ENCODE data around the gene GLB1L2. TPM values are rescaled to one million over a fixed set of nuclear protein-coding genes. Genes with fewer than 3 reads are reported as not detected.

GLB1L2 gene
- polyA plus RNA-seq, 1 of the 3 experiments (the other 2 are of a cell fraction), result 3.4 TPM

DNA sequence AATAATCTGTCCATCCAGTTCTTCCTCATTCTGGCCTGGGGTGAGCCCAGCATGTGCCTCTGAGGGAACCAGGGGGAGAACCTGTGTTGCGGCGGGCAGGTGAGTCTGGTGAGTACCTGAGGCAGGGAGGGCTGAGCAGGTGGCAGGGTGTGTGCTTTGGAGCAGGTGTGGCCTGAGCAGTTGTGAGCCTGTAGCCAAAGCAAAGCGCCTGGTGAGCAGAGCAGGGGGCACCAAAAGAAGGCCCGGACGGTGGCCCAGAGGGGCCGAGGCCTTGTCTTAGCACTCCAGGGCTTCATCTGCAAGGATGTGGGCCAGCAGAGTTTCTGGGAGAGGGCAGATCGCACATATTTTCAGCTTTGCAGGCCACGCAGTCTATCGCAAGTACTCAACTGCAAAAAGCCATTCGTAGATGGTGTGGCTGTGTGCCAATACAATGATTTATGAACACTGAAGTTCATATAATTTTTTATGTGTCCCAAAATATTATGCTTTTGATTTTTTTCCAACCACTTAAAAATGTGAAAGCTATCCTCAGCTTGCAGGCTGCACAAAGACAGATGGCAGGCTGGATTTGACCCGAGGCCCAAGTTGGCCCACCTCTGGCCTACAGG is 8.7 kb downstream of the GLB1L2 start:
- CTCF ChIA-PET, result interaction anchor here (1.1 to 1.9 kb wide), 4 partner anchors 13 to 25 kb away, joined by 3 to 5 read pairs (median 4); no protein-coding TSS in a partner anchor
- Histone ChIP-seq H3K9me3 (no peaks in the 10 kb centered on the region), H3K79me2 (ENCODE audit: insufficient read depth) (no peaks in the 10 kb centered on the region), H3K4me1 (ENCODE audit: control insufficient read depth in 1 of 2, insufficient read depth in 2 of 2, low read depth in 1 of 2, low read length in 1 of 2) (no peaks in the 10 kb centered on the region), H4K20me1 (ENCODE audit: insufficient read depth) (no peaks in the 10 kb centered on the region), H2AFZ (ENCODE audit: low read depth) (no peak overlapping the region), H3K9ac (no peak overlapping the region), H3K27me3 (ENCODE audit: insufficient read depth) (no peaks in the 10 kb centered on the region), H3K9me2 (no peaks in the 10 kb centered on the region), H3K36me3 (replicated peaks in 1 of 2; ENCODE audit: control insufficient read depth in 1 of 2, insufficient read depth in 2 of 2, low read length in 1 of 2) (no peaks in the 10 kb centered on the region), H3K27ac (ENCODE audit: low read depth in 2 of 2, low read length in 1 of 2) (no peak overlapping the region), H3K4me3 (ENCODE audit: low read depth in 2 of 2, low read length in 1 of 2) (no peak overlapping the region), H3K4me2 (no peak overlapping the region), H3F3A (replicated peaks; ENCODE audit: insufficient read depth) (no peaks in the 10 kb centered on the region)
- POLR2A ChIA-PET, result no interaction called here
- no peak for TF ChIP-seq RAD21 (IDR thresholded peaks at IDR 0.05; ENCODE audit: low read length)
- no peak for TF ChIP-seq RCOR1 (IDR thresholded peaks at IDR 0.05; ENCODE audit: low read length)
- no peak for TF ChIP-seq SIN3A (IDR thresholded peaks at IDR 0.05; ENCODE audit: borderline replicate concordance, low read depth, low read length)
- TF ChIP-seq CHD2 (IDR thresholded peaks at IDR 0.05; ENCODE audit: low read length, partially characterized antibody), result no peak
- no peak for TF ChIP-seq FOXJ3 (CRISPR knock-in tag; IDR thresholded peaks at IDR 0.05)
- no peak for TF ChIP-seq SMC3 (IDR thresholded peaks at IDR 0.05; ENCODE audit: low read depth, low read length)
- TF ChIP-seq RXRA (IDR thresholded peaks at IDR 0.05; ENCODE audit: borderline replicate concordance, low read depth), result no peak
- 77% methylated on average over 7 of the region's 11 CpGs for WGBS (ENCODE audit: low lambda C conversion rate)
- DNase-seq, result no peak

- H3K4me2 ChIP-seq, result no peak overlapping the region
- ChIA-PET POLR2A (no interaction called here), CTCF (interaction anchor here (1.2 to 1.9 kb wide), 3 partner anchors 13 to 23 kb away, joined by 4 to 5 read pairs (median 4); no protein-coding TSS in a partner anchor)
- H3K27ac ChIP-seq (ENCODE audit: low read depth in 2 of 2, low read length in 1 of 2), result no peak overlapping the region
- DNase-seq, result no peak
- H3K4me1 ChIP-seq (ENCODE audit: control insufficient read depth in 1 of 2, insufficient read depth in 2 of 2, low read depth in 1 of 2, low read length in 1 of 2), result no peaks in the 10 kb centered on the region
- H3K36me3 ChIP-seq (replicated peaks in 1 of 2; ENCODE audit: control insufficient read depth in 1 of 2, insufficient read depth in 2 of 2, low read length in 1 of 2), result no peaks in the 10 kb centered on the region
- TF ChIP-seq NRF1 (IDR thresholded peaks at IDR 0.05; ENCODE audit: low read depth, low read length), result no peak
- TF ChIP-seq CHD2 (IDR thresholded peaks at IDR 0.05; ENCODE audit: low read length, partially characterized antibody), result no peak
- TF ChIP-seq POLR2AphosphoS5 (IDR thresholded peaks at IDR 0.05; ENCODE audit: low read depth, low read length), result no peak
- TF ChIP-seq GABPA (IDR thresholded peaks at IDR 0.05; ENCODE audit: low read depth), result no peak
- no peak for TF ChIP-seq TEAD4 (IDR thresholded peaks at IDR 0.05; ENCODE audit: borderline replicate concordance, insufficient read depth)
- no peaks in the 10 kb centered on the region for H3K9me2 ChIP-seq
- 90% methylated on average over 33 of the region's 68 CpGs for WGBS (ENCODE audit: low lambda C conversion rate)
- no peaks in the 10 kb centered on the region for H3K79me2 ChIP-seq (ENCODE audit: insufficient read depth)
- H3K4me3 ChIP-seq (ENCODE audit: low read depth in 2 of 2, low read length in 1 of 2), result no peak overlapping the region
- no peak overlapping the region for H3K9ac ChIP-seq
- H2AFZ ChIP-seq (ENCODE audit: low read depth), result no peak overlapping the region
- H3K9me3 ChIP-seq, result no peaks in the 10 kb centered on the region
- no peaks in the 10 kb centered on the region for H3K27me3 ChIP-seq (ENCODE audit: insufficient read depth)
- H4K20me1 ChIP-seq (ENCODE audit: insufficient read depth), result no peaks in the 10 kb centered on the region
- no peaks in the 10 kb centered on the region for H3F3A ChIP-seq (replicated peaks; ENCODE audit: insufficient read depth)
Observed at GRCh38 chr11:134341805-134342571, 10.2 kb downstream of the GLB1L2 start.
